ENCODE data around the gene TMEM63B.
A peak's percentile ranks its signal among the peaks of the same experiment; 100 is the strongest.
"Not testable (repeated sequence)": the region's sequence is repeated elsewhere in the genome, so short reads cannot be mapped to it uniquely, and the experiment has no call there.

TMEM63B gene

DNA sequence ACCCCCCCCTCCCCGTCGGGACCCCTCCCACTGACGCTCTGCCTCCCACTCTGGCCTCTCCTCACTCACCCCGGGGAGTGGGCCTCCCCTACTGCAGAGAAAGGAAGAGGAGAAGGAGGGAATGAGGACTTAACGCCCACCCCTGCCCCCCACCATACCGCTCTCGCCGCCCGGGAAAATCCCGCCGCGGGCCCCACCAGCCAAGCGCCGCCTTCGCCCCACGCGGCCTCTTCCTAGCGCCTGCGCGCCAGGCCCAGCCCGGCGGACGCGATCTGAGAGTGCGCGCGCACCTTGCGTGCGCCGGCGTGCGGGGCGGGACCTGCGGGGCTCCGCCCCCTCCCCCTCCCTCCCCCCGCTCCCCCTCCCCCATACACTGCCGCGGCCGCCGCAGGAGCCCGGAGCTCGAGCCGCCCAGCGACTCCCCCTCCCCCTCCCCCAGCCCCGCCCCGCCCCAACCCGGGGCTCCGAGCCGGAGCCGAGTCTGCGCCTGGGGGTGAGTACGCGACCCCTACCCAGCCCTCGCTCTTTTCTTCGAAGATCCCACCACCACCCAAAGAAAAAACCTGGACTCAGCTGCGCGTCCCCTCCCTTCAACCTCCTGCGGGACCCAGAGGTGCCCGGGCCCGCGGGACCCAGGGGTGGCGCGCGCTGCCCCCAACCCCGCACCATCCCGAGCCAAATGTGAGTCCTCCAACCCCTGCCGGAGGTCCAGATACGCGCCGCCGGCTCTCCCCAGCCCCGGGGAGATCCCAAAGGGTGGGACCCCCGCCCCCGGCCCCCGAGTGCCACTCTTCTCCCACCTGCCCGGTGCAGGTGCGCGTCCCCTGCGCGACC lies at the start of gene TMEM63B, which contains the start of gene MRPL14:
TMEM63B (plus strand) TSS at position 369 of the 834 bp plus-strand sequence. CDS start 7,031 bp downstream, outside the sequence.
MRPL14 (minus strand) TSS at position 267 of the 834 bp plus-strand sequence. CDS start 10,841 bp downstream, outside the sequence.
- peak; percentile 92 for DNase-seq

DNA sequence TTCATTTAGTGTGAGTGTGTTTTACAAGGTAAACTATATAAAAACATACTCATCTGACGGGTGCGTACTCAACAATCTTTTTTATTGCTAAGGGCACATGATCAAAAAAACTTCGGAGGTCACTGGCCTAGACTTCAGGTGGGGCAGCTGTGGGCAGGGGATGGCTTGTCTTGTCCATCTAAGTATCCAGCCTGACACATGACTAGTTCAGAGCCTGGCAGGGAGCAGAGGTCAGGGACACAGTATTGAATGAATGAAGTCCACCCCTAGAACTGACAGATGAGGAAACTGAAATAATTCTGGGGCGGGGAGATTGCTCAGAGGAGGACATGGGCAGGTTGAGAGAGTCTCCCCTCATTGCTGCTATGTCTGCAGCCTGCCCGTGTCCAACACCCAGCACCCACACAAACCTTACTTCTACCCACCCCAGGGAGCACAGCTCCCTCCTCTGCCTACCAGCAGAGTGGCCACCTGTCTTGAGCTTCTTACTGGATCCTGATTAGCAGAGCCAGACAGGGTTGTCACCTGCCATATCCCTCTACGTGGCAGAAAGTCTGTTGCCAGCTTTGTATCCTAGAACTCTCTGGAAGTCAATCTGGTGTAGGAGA lies 49.0 kb upstream of the TMEM63B start:
- no peak for DNase-seq

DNA sequence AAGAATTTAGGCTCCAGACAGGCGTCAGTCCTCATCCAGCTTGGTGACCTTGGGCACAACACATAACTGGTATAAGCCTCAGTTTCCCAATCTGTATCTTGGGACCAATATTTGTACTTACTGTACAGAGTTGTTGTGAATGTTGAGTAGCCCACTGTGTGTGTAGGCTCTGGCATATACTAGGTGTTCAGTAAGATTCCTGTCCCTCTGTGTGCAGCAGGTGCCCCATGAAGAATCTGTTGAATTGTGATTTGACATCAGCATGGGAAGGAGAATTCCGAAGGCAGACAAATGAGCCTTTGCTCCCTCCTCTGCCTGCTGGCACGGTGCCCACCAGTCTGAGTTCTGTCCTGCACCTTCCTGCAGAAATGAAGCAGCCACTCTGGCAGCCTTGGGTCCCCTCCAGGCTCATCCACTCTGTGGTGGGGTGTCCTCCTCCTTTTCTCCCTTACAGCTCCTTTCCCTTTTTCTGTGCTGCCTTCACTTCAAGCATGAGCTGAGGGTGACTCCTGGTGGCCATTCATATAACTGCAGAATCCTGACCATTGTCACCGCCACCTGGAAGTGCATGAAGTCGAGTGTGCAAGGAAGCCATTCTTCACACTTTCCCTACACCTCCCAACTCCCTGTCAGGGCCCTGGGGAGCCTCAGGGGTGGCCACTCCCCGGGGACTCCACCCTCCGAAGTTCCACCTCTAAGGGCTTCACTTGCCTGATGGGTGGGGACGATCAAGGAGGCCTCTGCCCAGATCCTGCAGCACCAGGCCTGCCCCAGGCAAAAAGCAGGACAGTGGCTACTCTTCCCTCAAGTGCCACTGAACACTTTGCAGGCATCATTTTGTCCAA lies 48.3 kb upstream of the TMEM63B start:
- DNase-seq = peak; percentile 79

DNA sequence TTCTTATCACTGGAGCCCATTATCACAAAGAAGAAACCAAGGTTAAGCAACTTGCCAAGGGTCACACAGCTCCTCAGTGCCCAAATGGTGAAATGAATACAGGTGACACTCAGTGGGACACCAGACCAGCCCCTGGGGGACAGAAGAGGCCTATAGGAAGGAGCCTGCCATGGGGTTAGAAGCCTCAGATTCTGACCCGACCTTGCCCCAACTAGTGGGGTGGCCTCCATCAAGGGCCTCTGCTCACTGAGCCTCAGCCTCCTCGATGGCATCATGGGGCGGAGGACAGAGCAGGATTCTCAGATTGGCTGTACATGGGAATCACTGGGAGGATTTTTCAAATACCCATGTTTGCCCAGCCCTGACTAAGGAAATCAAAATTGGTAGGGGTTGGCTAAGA lies 47.7 kb upstream of the TMEM63B start:
- DNase-seq = no peak

DNA sequence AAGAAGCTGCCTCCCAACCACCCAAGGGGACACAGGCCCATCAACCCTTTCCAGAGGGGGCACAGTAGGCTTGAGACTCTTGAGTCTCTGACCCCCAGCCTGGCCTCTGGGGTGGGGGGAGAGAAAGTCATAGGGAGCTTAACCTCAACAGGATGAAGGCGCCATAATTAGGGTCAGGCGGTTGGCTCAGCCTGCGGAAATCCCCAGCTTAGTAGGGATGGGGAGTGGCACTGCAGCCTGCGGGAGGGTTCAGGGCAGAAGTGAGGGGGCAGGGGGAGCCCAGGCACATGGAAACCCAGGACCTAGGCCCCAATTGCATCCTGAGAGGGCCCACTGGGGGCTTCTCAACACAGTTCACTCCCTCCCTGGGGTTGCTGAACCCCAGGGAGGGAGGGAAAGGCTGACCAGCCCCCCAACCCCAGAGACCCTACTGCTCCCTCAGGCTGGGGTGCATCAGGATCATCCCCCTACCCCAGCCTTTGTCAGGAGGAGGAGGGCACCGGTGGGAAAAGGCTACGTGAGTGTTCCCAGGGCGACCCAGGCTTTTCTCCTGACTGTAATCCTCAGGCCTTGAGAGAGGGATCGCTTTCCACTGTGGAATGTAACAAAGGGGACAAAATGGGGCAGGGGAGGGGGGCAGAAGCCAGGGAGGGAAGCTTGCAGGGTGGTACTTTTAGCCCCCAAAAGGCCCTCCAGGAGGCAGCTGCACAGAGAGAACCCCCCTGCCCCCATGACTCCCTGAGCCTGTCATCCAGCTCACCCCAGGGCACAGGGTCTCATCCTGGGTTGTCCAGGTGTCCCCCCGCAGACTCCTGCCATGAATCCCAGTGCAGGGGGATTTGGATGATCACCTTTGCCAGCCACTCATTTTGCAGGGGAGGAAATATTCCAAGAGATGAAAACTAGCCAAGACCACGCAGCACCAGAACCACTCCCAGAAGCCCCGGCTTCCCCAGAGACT lies 46.5 kb upstream of the TMEM63B start:
- DNase-seq = no peak

DNA sequence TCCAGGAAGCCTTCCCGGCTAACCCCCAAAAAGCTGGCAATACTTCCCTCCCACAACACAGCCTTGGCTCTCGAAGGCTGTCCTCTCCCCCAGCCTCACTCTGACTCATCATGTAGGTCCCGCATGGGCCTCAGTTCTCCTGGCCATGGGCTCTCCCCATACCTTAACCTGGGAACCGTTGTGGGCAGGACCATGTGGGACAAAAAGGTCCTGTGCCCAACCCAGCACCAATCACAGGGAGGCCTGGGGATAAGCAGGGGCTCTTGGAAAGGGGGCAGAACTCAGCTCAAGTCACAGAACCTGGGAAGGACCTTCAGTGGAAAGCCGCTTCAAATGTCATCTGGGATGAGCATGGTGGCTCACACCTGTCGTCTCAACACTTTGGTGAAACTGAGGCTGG lies 45.6 kb upstream of the TMEM63B start:
- no peak for DNase-seq

DNA sequence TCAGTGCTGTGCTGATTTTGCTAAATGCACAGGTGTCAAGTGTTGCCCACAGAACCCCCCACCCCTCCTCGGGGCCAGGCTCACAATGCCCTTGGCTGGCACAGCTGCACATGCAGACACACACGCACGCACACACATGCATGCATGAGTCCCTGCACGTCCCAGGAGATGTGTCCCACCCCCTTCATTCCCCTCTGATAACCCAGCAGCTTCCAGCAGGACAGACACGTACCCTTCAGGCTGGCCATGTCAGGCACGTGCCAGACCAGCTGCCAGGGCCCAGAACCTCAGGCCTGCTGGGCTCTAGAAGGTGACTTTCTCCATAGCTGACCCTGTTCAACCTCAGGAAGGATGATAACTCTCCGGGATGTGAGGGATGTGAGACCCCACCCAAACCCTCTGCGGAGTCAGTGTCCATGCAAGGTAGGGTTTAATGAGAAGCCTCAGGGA lies 44.5 kb upstream of the TMEM63B start:
- no peak for DNase-seq

DNA sequence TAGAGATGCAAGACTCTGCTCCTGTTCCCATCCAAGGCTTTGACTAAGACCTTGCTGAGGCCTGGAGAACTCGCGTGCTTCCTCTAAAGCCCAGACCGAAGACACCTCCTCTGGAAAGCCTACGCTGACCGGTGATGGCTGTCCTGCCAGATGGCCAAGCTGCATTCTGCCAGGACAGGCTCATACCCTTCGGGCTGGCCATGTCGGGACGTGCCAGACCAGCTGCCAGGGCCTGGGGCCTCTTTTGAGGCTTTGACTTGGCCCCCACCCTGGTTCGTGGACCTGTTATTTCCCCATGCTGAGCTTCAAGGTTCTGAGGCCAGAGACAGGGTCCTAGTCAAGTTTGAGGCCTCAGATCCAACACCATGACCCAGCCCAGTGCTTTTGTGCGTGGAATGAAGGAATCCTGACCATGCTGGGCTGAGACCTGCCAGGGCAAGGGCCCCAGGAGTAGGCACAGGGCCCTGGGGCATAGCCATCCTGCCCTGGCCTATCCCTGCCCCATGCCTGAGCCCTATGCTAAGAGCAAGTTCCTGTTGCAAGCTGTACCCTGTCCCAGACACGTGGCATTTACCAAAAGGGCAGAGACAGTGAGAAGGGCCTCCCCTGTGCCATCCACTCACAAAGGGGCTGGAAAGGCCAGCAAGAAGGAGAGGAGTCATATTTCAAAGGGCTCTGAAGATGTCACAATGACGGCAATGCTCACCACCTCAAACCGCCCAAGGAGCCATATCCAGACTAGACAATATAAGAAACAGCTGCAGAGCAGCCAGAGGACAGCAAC lies 42.9 kb upstream of the TMEM63B start:
- no peak for DNase-seq

DNA sequence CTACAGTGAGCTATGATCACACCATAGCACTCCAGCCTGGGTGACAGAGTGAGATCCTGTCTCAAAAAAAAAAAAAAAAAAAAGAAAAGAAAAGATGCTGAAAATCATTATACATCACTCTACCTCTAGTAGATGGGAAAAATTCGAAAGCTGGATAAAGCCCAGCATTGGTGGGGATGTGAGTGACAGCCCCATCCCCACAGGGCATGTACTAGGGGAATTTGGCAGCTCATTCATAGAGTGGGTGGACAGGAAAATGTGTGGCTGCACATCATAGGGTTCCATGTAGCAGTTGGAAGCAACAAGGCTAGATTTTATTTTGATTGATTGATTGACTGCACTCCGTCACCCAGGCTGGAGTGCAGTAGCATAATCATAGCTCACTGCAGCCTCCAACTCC lies 42.1 kb upstream of the TMEM63B start:
- no peak for DNase-seq

DNA sequence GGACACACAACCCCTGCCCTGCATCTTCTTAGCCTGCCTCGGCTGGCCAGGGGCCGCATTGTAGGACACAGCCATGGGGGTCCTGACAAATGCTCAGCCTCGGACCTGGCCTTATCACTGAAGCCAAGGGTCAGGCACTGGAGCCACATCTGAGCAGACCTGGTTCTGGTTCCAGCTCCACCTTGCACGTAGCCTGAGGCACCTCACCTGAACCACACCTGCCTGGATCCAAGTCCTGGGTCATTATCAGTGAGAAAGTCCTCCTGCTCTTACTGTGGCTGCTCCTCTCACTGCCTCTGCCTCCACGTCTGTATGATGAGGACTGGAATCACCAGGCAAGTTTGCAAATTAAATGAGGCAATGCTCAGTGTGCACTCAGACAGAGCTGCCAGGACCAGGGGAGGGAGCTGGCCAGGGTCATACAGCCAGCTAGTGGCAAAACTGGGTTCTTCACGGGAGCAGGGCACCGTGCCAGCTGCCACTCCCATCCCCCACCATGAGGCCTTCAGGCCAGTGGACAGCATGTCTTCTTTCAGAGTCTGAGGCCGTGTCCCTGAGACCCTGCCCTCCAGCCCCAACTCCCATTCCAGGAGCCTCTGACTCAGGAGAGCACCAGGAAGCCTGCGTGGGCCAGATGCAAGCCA lies 40.3 kb upstream of the TMEM63B start:
- DNase-seq = peak; percentile 45

DNA sequence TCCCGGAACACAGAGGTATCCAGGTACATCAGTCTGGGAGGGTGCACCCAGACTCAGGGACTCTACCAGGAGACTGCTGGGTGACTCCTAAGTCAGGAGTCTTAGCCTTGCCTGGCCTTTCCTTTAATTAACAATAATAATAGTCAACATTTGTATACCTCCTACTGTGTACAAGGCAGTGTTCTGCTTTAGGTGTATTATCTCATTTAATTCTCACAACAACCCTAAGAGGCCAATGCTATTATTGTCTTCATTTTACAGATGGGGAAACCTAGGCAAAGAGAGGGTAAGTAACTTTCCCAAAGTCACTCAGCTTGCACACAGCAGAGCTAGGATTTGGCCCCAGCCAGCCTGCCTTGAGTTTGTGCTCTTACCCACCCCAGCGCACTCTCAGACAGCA lies 39.7 kb upstream of the TMEM63B start:
- no peak for DNase-seq

DNA sequence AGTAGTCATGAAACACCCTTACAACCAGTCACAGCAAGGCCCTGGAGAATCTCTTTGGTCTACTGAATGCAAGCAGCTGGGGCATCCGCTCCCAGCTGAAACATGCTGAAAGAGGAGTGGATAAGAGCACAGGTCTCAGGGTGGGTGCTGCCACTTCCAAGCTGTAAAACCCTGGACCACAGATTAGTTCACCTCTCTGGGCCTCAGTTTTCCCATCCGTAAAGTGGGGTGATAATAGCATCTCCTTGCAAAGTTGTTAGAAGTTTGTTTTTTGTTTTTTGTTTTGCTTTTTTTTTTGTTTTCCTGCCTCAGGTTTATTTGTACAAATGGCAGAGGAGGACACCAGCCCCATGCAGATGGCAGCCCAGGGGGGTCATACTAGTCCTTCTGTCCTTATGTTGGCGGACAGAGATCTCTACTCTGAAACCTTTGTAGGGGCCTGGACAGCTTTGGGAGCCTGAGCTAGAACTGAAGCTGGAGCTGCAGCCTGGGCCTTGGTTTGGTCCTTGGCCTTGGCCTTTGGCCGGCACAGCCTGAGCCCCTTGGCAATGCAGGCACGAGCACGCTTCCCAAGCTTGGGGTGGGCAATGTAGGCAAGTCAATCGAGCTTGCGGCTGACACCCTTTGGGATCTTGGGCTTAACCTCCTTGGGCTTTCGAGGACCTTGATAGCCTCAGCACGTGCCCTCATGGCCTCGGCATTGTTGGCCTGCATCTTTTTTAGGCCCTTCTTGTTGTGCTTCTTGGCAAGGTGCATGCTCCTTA lies 38.3 kb upstream of the TMEM63B start:
- DNase-seq = no peak

DNA sequence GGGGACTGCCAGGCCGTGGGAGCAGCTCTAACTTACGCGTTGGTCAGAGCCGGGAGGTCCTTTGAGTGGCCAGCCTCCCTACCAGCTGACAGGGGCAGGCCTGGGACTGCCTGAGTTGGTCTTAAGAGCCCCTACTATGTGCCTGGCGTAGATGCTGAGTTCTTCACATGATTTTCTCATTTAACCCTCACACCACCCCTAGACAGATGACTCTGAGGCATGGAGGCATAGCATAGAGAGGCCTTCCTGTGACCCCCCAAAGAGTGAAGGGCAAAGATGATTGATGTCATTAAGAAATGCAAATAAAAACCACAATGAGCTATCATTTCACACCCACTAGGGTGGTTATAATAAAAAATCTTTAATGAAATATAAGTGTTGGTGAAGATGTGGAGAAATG lies 36.9 kb upstream of the TMEM63B start:
- no peak for DNase-seq

DNA sequence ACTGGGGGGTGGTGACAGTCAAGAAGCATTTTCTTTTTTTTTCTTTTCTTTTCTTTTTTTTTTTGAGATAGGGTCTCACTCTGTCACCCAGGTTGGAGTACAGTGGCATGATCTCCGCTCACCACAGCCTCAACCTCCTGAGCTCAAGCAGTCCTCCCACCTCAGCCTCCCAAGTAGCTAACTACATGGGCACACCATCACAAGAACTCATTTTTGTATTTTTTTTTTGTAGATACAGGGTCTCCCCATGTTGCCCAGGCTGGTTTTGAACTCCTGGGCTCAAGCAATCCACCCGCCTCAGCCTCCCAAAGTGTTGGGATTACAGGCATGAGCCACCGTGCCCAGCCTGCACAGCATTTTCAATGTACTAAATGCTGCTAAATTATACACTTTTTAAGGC lies 36.0 kb upstream of the TMEM63B start:
- not testable (repeated sequence) for DNase-seq

DNA sequence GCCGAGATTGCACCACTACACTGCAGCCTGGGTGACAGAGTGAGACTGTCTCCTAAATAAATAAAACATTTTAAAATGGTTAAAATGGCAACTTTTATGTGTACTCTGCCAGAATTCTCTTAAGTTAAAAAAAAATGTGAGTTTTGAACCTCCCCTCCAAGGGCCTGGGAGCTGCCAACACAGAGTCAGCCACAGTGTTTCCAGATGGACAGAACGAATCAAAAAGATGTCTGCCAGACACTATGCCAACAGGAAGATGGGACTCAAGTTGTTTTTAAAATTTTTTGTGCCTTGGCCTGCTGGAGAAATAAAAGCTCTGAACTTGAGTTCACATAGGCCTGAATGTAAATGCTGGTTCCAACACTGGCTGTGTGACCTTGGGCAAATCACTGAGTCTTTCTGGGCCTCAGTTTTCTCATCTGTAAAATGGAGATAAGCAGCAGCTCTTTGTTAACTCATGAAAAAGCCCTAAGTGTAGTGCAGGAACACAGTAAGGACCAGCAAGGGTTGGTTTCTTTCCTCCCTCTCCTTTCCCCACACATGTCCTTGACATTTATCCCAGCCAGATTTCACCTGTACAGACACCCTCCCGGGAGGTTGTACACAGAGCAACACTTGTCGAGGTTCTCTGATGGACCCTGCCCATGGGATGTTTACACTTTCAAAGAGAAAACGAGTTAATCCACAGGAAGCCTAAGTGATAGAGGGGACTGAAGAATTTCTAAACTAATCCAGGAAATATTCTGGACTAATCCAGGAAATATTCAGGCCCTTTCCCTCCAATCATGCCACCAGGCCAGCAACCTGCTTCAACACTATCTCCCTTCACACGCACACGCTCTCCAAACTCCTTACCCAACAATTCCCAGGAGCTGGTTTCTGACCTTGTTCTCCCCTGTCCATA lies 35.1 kb upstream of the TMEM63B start:
- no peak for DNase-seq

DNA sequence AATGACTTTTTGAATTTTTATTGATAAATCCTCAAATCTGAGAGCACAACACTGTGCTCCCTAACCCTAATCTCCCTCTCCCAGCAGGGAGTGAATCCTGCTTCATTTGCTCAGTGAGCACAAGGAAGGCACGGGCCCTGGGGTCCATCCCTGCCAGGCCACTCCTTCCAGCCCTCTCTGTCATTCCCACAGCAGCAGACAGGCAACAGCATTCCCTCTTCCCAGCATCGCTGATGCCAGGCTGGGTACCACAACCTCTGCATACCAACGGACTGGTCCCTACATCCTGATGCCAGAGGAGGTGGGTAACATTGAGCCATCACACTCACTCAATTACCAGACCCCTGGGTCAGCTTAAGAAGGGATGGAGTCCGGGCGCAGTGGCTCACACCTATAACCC lies 34.3 kb upstream of the TMEM63B start:
- DNase-seq = no peak

DNA sequence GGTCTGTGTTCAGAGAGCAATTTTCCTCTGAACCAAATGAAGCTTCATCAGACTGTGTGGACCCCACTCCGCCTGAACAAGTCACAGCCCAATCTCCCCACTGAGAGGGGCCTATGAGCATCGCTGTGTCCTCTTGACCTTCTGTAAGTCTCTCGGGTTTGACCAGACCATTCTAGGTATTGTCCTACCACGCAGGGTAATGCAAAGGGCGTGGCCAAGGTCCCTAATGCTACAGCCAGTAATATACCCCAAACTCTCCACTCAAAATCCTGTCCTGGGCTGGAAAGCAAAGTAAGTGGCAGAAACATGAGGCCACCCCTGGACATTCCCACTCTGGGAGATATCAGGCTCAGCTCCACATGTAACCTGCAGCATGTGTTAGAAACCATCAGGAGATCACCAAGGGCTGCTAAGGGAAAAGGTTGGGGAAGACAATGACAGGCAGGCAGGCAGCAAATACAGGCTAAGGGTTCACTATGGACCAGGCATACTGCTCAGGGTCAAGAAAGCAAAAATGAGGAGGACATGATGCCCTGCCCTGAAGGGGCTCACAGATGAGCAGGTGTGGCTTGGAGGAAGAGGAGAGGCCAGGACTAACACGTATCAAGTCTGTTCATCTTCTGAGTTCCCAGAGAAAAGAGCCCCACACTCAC lies 33.5 kb upstream of the TMEM63B start:
- DNase-seq = no peak

Measured in RPMI8226 (cell line).